Jurkat, Clone E6-1 (cell line): ENCODE results near the gene PGC.

Experiments
- DNase-seq: peaks from one replicate; pipeline ENCODE4 v3.0.0-alpha.2; 2011; ENCODE audit warnings: low read depth, low spot score
- H3K4me3 ChIP-seq: 2 replicates; pipeline ENCODE4 v1.5.1; 2011; ENCODE audit warnings: mild to moderate bottlenecking, low read length, control low read depth, moderate library complexity

Gene PGC

GRCh38 chr6:41733707-41734665, 13.2 kb downstream of the PGC start:
- peak; percentile 18 for DNase-seq
- peak overlapping the region; percentile 65 for H3K4me3 ChIP-seq

GRCh38 chr6:41733360-41733706, 13.9 kb downstream of the PGC start:
- no peak for DNase-seq
- H3K4me3 ChIP-seq, result no peak overlapping the region

- no peak overlapping the region for H3K4me3 ChIP-seq
- no peak for DNase-seq
Measured at GRCh38 chr6:41732591-41733359, 14.4 kb downstream of the PGC start.

- no peak overlapping the region for H3K4me3 ChIP-seq
- no peak for DNase-seq
Measured at GRCh38 chr6:41732149-41732548, 15.0 kb downstream of the PGC start.

- DNase-seq, result no peak
- H3K4me3 ChIP-seq, result no peak overlapping the region
Measured at GRCh38 chr6:41731561-41732086, 15.6 kb downstream of the PGC start.

- no peak overlapping the region for H3K4me3 ChIP-seq
- no peak for DNase-seq
Measured at GRCh38 chr6:41730531-41731436, 16.4 kb downstream of the PGC start.

GRCh38 chr6:41729624-41730023, 17.6 kb downstream of the PGC start:
- no peak overlapping the region for H3K4me3 ChIP-seq
- no peak for DNase-seq

- H3K4me3 ChIP-seq, result no peak overlapping the region
- no peak for DNase-seq
Measured at GRCh38 chr6:41728954-41729353, 18.2 kb downstream of the PGC start.

- H3K4me3 ChIP-seq, result no peak overlapping the region
- no peak for DNase-seq
Measured at GRCh38 chr6:41728073-41728936, 18.9 kb downstream of the PGC start.

GRCh38 chr6:41727705-41728072, 19.5 kb downstream of the PGC start:
- no peak for DNase-seq
- no peak overlapping the region for H3K4me3 ChIP-seq

GRCh38 chr6:41726876-41727275, 20.3 kb downstream of the PGC start:
- no peak overlapping the region for H3K4me3 ChIP-seq
- DNase-seq, result no peak

- no peak overlapping the region for H3K4me3 ChIP-seq
- no peak for DNase-seq
Measured at GRCh38 chr6:41724586-41725501, 22.4 kb downstream of the PGC start.

- no peak for DNase-seq
- no peak overlapping the region for H3K4me3 ChIP-seq
Measured at GRCh38 chr6:41724228-41724580, 23.0 kb downstream of the PGC start.

- peak; percentile 54 for DNase-seq
Measured at GRCh38 chr6:41723530-41724227, 23.5 kb downstream of the PGC start.

GRCh38 chr6:41722969-41723529, 24.1 kb downstream of the PGC start:
- no peak for DNase-seq
- H3K4me3 ChIP-seq, result no peak overlapping the region

More at GRCh38 chr6:41723530-41724227, 23.5 kb downstream of the PGC start:
- no peak overlapping the region for H3K4me3 ChIP-seq

- DNase-seq, result no peak
- no peak overlapping the region for H3K4me3 ChIP-seq
Measured at GRCh38 chr6:41721414-41721813, 25.8 kb downstream of the PGC start.
